ENCODE measurements around the gene DIP2C. TPM values are rescaled to one million over a fixed set of nuclear protein-coding genes. Genes with fewer than 3 reads are reported as not detected.
A peak's percentile ranks its signal among the peaks of the same experiment; 100 is the strongest.

Gene DIP2C
- total RNA-seq, 1 donor from 2014 or later, result 0.53 TPM

- FAIRE-seq, result no peak
- Histone ChIP-seq H3K4me3 (ENCODE audit: low read depth, low read length) (no peak overlapping the region), H3K27me3 (ENCODE audit: control insufficient read depth, insufficient read depth, low read length) (no peaks in the 10 kb centered on the region), H3K36me3 (ENCODE audit: control insufficient read depth, insufficient read depth, low read length) (no peaks in the 10 kb centered on the region)
- no peak for DNase-seq (ENCODE audit: low read depth)
- no peak for TF ChIP-seq CTCF (IDR thresholded peaks at IDR 0.05; ENCODE audit: insufficient read depth, low read length, severe bottlenecking)
These were observed 184.0 kb downstream of the DIP2C start for GRCh38 chr10:505419-505818.

DNA sequence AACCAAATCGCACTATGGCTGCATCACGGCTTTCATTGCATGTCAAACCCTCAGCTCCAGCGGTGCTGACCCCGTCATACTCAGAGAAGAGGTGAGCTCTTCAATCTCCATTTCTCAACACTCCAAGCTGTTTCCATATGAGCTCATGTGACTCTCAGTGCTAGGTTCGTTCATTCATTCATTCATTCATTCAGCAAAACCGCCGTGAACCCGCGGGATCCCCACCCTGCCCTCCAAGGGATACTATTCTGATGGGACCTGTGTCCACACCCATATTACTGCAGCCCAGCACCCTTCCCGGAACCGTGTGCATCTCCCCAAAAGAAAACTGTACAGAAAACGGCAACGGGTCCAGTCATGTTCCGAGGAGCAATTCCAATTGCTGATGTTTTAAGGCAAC, 184.7 kb downstream of the DIP2C start:
- TF ChIP-seq CTCF (IDR thresholded peaks at IDR 0.05; ENCODE audit: insufficient read depth, low read length, severe bottlenecking), result no peak
- DNase-seq (ENCODE audit: low read depth), result no peak
- Histone ChIP-seq H3K4me3 (ENCODE audit: low read depth, low read length) (no peak overlapping the region), H3K27me3 (ENCODE audit: control insufficient read depth, insufficient read depth, low read length) (no peaks in the 10 kb centered on the region), H3K36me3 (ENCODE audit: control insufficient read depth, insufficient read depth, low read length) (no peaks in the 10 kb centered on the region)
- FAIRE-seq, result no peak

GRCh38 chr10:504121-504611, 185.3 kb downstream of the DIP2C start:
- DNase-seq (ENCODE audit: low read depth) (no peak), FAIRE-seq (no peak)
- Histone ChIP-seq H3K4me3 (ENCODE audit: low read depth, low read length) (no peak overlapping the region), H3K27me3 (ENCODE audit: control insufficient read depth, insufficient read depth, low read length) (no peaks in the 10 kb centered on the region), H3K36me3 (ENCODE audit: control insufficient read depth, insufficient read depth, low read length) (no peaks in the 10 kb centered on the region)
- no peak for TF ChIP-seq CTCF (IDR thresholded peaks at IDR 0.05; ENCODE audit: insufficient read depth, low read length, severe bottlenecking)

GRCh38 chr10:501596-501995, 187.9 kb downstream of the DIP2C start:
- peak; percentile 36 for FAIRE-seq
- H3K27me3 ChIP-seq (ENCODE audit: control insufficient read depth, insufficient read depth, low read length), result no peaks in the 10 kb centered on the region
- TF ChIP-seq CTCF (IDR thresholded peaks at IDR 0.05; ENCODE audit: insufficient read depth, low read length, severe bottlenecking), result no peak
- peak; percentile 65 for DNase-seq (ENCODE audit: low read depth)
- H3K36me3 ChIP-seq (ENCODE audit: control insufficient read depth, insufficient read depth, low read length), result no peaks in the 10 kb centered on the region
- no peak overlapping the region for H3K4me3 ChIP-seq (ENCODE audit: low read depth, low read length)

GRCh38 chr10:500876-501275, 188.6 kb downstream of the DIP2C start:
- Histone ChIP-seq H3K27me3 (ENCODE audit: control insufficient read depth, insufficient read depth, low read length) (no peaks in the 10 kb centered on the region), H3K36me3 (ENCODE audit: control insufficient read depth, insufficient read depth, low read length) (no peaks in the 10 kb centered on the region), H3K4me3 (ENCODE audit: low read depth, low read length) (no peak overlapping the region)
- DNase-seq (ENCODE audit: low read depth) (no peak), FAIRE-seq (no peak)
- no peak for TF ChIP-seq CTCF (IDR thresholded peaks at IDR 0.05; ENCODE audit: insufficient read depth, low read length, severe bottlenecking)

- Histone ChIP-seq H3K36me3 (ENCODE audit: control insufficient read depth, insufficient read depth, low read length) (no peaks in the 10 kb centered on the region), H3K4me3 (ENCODE audit: low read depth, low read length) (no peak overlapping the region), H3K27me3 (ENCODE audit: control insufficient read depth, insufficient read depth, low read length) (no peaks in the 10 kb centered on the region)
- DNase-seq (ENCODE audit: low read depth), result no peak
- TF ChIP-seq CTCF (IDR thresholded peaks at IDR 0.05; ENCODE audit: insufficient read depth, low read length, severe bottlenecking), result no peak
- FAIRE-seq, result no peak
These were observed 189.5 kb downstream of the DIP2C start for GRCh38 chr10:499991-500390.

Measured in bronchial epithelial cell (primary cell).